ENCODE measurements around the gene FGF1.

The FGF1 gene

GRCh38 chr5:142696379-142696778 is 10.5 kb upstream of the FGF1 start:
- DNase-seq, result no peak

GRCh38 chr5:142694092-142694856 is 8.4 kb upstream of the FGF1 start:
- DNase-seq, result no peak

- no peak for DNase-seq
Observed at GRCh38 chr5:142692321-142692894, 6.5 kb upstream of the FGF1 start.

GRCh38 chr5:142690667-142691066 is 4.8 kb upstream of the FGF1 start:
- no peak for DNase-seq

- DNase-seq, result no peak
Observed at GRCh38 chr5:142689081-142689480, 3.2 kb upstream of the FGF1 start.

- DNase-seq, result no peak
Observed at GRCh38 chr5:142688281-142688989, 2.5 kb upstream of the FGF1 start.

GRCh38 chr5:142686968-142687367 is 1.1 kb upstream of the FGF1 start:
- no peak for DNase-seq

GRCh38 chr5:142686210-142686734 is 382 bp upstream of the FGF1 start:
- DNase-seq, result no peak

GRCh38 chr5:142684508-142685041 is 1.3 kb downstream of the FGF1 start:
- no peak for DNase-seq

- no peak for DNase-seq
Observed at GRCh38 chr5:142683881-142684505, 1.9 kb downstream of the FGF1 start.

GRCh38 chr5:142683116-142683515 is 2.8 kb downstream of the FGF1 start:
- no peak for DNase-seq

GRCh38 chr5:142680605-142681259 is 5.2 kb downstream of the FGF1 start:
- DNase-seq, result peak; percentile 41

- no peak for DNase-seq
Observed at GRCh38 chr5:142679744-142680143, 6.1 kb downstream of the FGF1 start.

- DNase-seq, result no peak
Observed at GRCh38 chr5:142678529-142678928, 7.4 kb downstream of the FGF1 start.

- DNase-seq, result no peak
Observed at GRCh38 chr5:142677198-142677597, 8.7 kb downstream of the FGF1 start.

- DNase-seq, result no peak
Observed at GRCh38 chr5:142676318-142676717, 9.6 kb downstream of the FGF1 start.

- DNase-seq, result no peak
Observed at GRCh38 chr5:142674531-142675469, 11.1 kb downstream of the FGF1 start.

GRCh38 chr5:142671801-142672200 is 14.1 kb downstream of the FGF1 start:
- no peak for DNase-seq

GRCh38 chr5:142671266-142671665 is 14.6 kb downstream of the FGF1 start:
- no peak for DNase-seq

- no peak for DNase-seq
Observed at GRCh38 chr5:142670804-142671203, 15.1 kb downstream of the FGF1 start.

GRCh38 chr5:142669477-142669876 is 16.4 kb downstream of the FGF1 start:
- no peak for DNase-seq

Data from DMS153 (cell line).